Brain microvascular endothelial cell (primary cell): ENCODE results near the gene NAPB.

Experiments used
- DNase-seq: peaks from one replicate; pipeline ENCODE4 v3.0.0-alpha.2; 2020
- H3K27ac ChIP-seq: fragments of 250-450 bp; sonication (Bioruptor Pico); 2 replicates; pipeline ENCODE4 v1.5.1; 2020; ENCODE audit warnings: mild to moderate bottlenecking, moderate library complexity
- H3K27me3 ChIP-seq: fragments of 250-450 bp; sonication (Bioruptor Pico); replicated peaks from 2 replicates; pipeline ENCODE4 v1.5.1; 2020; ENCODE audit warnings: mild to moderate bottlenecking
- H3K36me3 ChIP-seq: fragments of 250-450 bp; sonication (Bioruptor Pico); replicated peaks from 2 replicates; pipeline ENCODE4 v1.5.1; 2020; ENCODE audit warnings: mild to moderate bottlenecking
- H3K4me3 ChIP-seq: 2 replicates; pipeline ENCODE4 v1.5.1; 2011; ENCODE audit warnings: low read depth, mild to moderate bottlenecking, control low read depth, low read length, moderate library complexity
- CTCF ChIP-seq: IDR thresholded peaks from 2 replicates; pipeline ENCODE4 v1.5.1; 2011; ENCODE audit warnings: low read depth, mild to moderate bottlenecking, moderate library complexity, low read length, control low read depth, inconsistent platforms; ENCODE audit errors: missing control alignments
- in situ Hi-C: cut with HindIII; loops from 2 replicates; pipeline ENCODE4 v1.10.0; 2017; ENCODE audit warnings: low sequenced_read_pairs, low pct_ligation_motif_present

Gene NAPB

GRCh38 chr20:23370873-23371272 lies 50.4 kb downstream of the NAPB start:
- Histone ChIP-seq H3K4me3 (no peak overlapping the region), H3K27ac (no peak overlapping the region), H3K27me3 (no peaks in the 10 kb centered on the region), H3K36me3 (peaks cover 61% of the 10 kb centered on the region)
- no peak for TF ChIP-seq CTCF
- in situ Hi-C loops, result no loop called here
- DNase-seq, result no peak

GRCh38 chr20:23370274-23370673 lies 51.0 kb downstream of the NAPB start:
- no peak for TF ChIP-seq CTCF
- Histone ChIP-seq H3K27ac (no peak overlapping the region), H3K4me3 (no peak overlapping the region), H3K36me3 (peaks cover 61% of the 10 kb centered on the region), H3K27me3 (no peaks in the 10 kb centered on the region)
- no peak for DNase-seq
- in situ Hi-C loops, result no loop called here

DNA sequence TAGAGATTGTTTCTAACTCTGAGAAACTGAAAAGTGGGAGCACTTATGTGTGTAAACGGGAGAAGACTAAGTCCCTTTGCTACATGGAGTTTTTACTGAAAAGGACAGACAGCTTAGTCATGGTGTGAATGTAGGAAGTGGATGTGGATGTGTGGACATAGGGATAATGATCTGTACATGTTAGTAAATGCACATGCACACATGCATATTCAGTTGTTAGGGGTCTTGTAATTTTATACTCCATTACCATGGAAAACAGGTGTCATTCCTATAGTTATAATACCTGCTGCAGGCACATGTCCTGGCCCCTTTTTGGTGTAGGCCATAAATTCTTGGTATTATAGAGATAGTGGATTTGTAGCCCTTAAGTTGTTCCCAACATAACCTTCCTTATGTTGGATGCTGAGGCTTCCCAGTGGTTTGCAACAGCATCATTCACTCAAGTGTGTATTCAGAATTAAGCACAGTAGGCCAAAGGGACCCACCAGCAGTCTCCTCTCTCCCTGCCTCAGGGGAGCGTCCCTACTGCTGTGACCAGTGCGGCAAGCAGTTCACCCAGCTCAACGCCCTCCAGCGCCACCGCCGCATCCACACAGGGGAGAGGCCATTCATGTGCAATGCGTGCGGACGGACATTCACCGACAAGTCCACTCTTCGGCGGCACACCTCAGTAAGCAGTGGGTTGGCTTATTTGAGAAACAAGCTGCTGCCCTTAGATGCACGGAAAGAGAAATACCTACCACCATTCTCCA lies 52.0 kb downstream of the NAPB start:
- Histone ChIP-seq H3K36me3 (peaks cover 65% of the 10 kb centered on the region), H3K4me3 (no peak overlapping the region), H3K27me3 (no peaks in the 10 kb centered on the region), H3K27ac (no peak overlapping the region)
- no peak for TF ChIP-seq CTCF
- DNase-seq, result no peak
- in situ Hi-C loops, result no loop called here

DNA sequence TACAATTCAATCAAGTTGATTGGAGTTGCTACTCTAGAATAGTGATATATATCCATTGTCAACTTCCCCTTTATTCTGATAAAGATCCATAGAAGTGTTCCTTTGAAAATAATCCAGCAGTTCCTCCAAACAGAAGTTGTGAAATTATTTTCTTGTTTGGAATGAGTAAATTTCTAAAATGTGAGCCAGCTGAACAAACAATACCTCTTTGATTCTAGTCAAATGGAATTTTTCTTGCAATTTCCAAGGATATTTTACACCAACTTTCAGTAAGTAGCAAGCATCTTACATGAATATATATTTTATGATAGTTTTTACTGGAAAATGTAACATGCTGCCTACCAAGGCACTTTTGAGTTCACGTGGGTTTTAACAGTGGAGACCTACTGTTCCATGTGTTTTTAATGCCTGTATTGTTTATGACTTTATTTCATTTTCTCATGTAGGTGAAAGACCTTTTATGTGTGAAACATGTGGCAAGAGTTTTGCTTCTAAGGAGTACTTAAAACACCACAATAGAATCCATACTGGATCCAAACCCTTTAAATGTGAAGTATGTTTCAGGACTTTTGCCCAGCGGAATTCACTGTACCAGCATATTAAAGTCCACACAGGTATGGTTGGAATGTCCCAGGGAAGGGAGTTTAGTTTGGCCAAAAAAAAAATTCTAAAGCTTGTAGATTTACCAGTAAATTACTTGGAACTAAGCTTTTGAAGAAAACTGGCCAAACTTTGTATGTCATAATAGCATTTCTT lies 52.8 kb downstream of the NAPB start:
- no peak for TF ChIP-seq CTCF
- Histone ChIP-seq H3K4me3 (no peak overlapping the region), H3K27ac (no peak overlapping the region), H3K27me3 (no peaks in the 10 kb centered on the region), H3K36me3 (peaks cover 59% of the 10 kb centered on the region)
- in situ Hi-C loops, result no loop called here
- DNase-seq, result no peak

DNA sequence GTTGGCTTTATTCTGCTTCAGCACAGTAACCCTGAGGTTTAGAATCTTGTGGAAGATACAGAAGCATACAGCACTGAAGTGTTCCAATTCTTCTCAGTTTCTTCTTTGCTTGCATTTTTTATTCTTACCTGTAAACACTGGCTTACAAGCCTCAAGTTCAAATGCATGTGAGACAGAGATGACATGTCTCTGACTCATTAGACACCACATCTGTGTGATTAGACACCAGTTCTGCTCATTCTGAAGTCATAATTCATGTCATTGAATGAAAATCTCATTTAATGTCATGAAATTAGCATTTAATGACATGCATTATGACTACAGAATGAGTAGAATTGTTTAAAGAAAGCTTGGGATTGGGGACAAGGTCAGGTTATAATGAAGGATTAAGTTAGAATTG lies 53.5 kb downstream of the NAPB start:
- no peak for DNase-seq
- TF ChIP-seq CTCF, result no peak
- in situ Hi-C loops, result no loop called here
- no peak overlapping the region for H3K4me3 ChIP-seq
- peaks cover 52% of the 10 kb centered on the region for H3K36me3 ChIP-seq
- no peak overlapping the region for H3K27ac ChIP-seq
- H3K27me3 ChIP-seq, result no peaks in the 10 kb centered on the region
